HepG2 (cell line): ENCODE results near the gene SPRTN. TPM values are rescaled to one million over a fixed set of nuclear protein-coding genes. Genes with fewer than 3 reads are reported as not detected.

Experiments used
- ATAC-seq: fragments of 200-7000 bp; cut with Tn5 transposase; 3 replicates; pipeline ENCODE4 v1.9.1; 2020; ENCODE audit warnings: mild to moderate bottlenecking, moderate library complexity
- BruUV-seq: library from RNA; stranded (reverse); fragments of 400-500 nt; replicated peaks from 2 replicates; lab custom pipeline; 2021; lab: Mats Ljungman, UMichigan
- CTCF ChIA-PET: fragments of 300-600 bp; formaldehyde crosslinking; extraction: SDS; loops from one replicate; lab custom pipeline; 2021; ENCODE audit warnings: low total read pairs, inconsistent platforms, low intra/inter-chr PET ratio; lab: Yijun Ruan, JAX
- POLR2A ChIA-PET: fragments of 350-600 bp; sonication (Branson Sonifier 250); formaldehyde crosslinking; loops from one replicate; lab custom pipeline; 2020; ENCODE audit warnings: antibody characterized with exemption, inconsistent platforms; lab: Yijun Ruan, JAX
- DNase-seq: peaks from one replicate; pipeline ENCODE4 v3.0.0-alpha.2; 2015; ENCODE audit warnings: low spot score
- FAIRE-seq: peaks from 3 replicates; lab custom pipeline; 2011; peaks lifted over from hg19 to GRCh38; lab: Jason Lieb, UNC
- H2AFZ ChIP-seq: one replicate; pipeline ENCODE4 v1.6.1; 2011; ENCODE audit warnings: low read length, inconsistent platforms
- H3K27ac ChIP-seq: fragments of 300-600 bp; 3 replicates; pipeline ENCODE4 v1.8.0; 2011; ENCODE audit warnings: mixed run types, mild to moderate bottlenecking, mixed read lengths, low read length, inconsistent platforms; ENCODE audit not compliant: insufficient read depth; ENCODE audit errors: extremely low read length
- H3K27me3 ChIP-seq, 2 experiments: fragments of 200-600 bp in 1 of 2; 2 replicates in 1 of 2; 3 replicates in 1 of 2; pipeline versions ENCODE4 v1.6.0 to v1.8.0; 2011; ENCODE audit warnings: low read length in 2 of 2, mild to moderate bottlenecking in 2 of 2, moderate library complexity in 2 of 2, inconsistent platforms in 1 of 2; ENCODE audit not compliant: insufficient read depth in 2 of 2, control insufficient read depth in 1 of 2
- H3K36me3 ChIP-seq, 2 experiments: fragments of 200-600 bp in 1 of 2; replicated peaks in 1 of 2; 2 replicates in 1 of 2; 3 replicates in 1 of 2; pipeline versions ENCODE4 v1.5.1 to v1.8.0; 2011; ENCODE audit warnings: low read length in 2 of 2, inconsistent platforms in 1 of 2; ENCODE audit not compliant: insufficient read depth in 2 of 2, control insufficient read depth in 1 of 2
- H3K4me1 ChIP-seq: 2 replicates; pipeline ENCODE4 v1.5.1; 2012; ENCODE audit warnings: low read length, inconsistent platforms; ENCODE audit not compliant: insufficient read depth
- H3K4me2 ChIP-seq: 2 replicates; pipeline ENCODE4 v1.6.0; 2011; ENCODE audit warnings: low read depth, low read length, inconsistent platforms
- H3K4me3 ChIP-seq, 3 experiments: fragments of 200-600 bp in 1 of 3; sonication (generic), shearing (Covaris generic) in 1 of 3; replicated peaks in 1 of 3; 2 replicates each; pipeline ENCODE4 v1.5.1; 2011 to 2016; ENCODE audit warnings: low read length in 3 of 3, inconsistent platforms in 2 of 3, low read depth in 2 of 3, mild to moderate bottlenecking in 2 of 3, control low read depth in 1 of 3, mixed read lengths in 1 of 3; ENCODE audit not compliant: insufficient read depth in 1 of 3
- H3K79me2 ChIP-seq: one replicate; pipeline ENCODE4 v1.6.1; 2011; ENCODE audit warnings: low read length, inconsistent platforms; ENCODE audit not compliant: insufficient read depth
- H3K9ac ChIP-seq: 2 replicates; pipeline ENCODE4 v1.6.0; 2011; ENCODE audit warnings: mild to moderate bottlenecking, low read depth, low read length, inconsistent platforms; ENCODE audit not compliant: insufficient read depth
- H3K9me3 ChIP-seq: 2 replicates; pipeline ENCODE4 v1.5.1; 2012; ENCODE audit warnings: mild to moderate bottlenecking, low read length
- H4K20me1 ChIP-seq: 2 replicates; pipeline ENCODE4 v1.6.0; 2011; ENCODE audit warnings: inconsistent platforms, mild to moderate bottlenecking, low read length, moderate library complexity; ENCODE audit not compliant: insufficient read depth
- ELF4 ChIP-seq: sonication (generic); formaldehyde crosslinking; IDR thresholded peaks from 2 replicates; pipeline ENCODE4 v1.5.0; 2020; ENCODE audit warnings: missing genetic modification reagents, mild to moderate bottlenecking, moderate library complexity, borderline replicate concordance
- FOXP1 ChIP-seq, 2 experiments: fragments of 450-650 bp in 1 of 2; IDR thresholded peaks; 2 replicates each; pipeline ENCODE4 v1.6.1; 2017 to 2018; ENCODE audit warnings: antibody characterized with exemption in 1 of 2
- GFI1 ChIP-seq: sonication (generic); formaldehyde crosslinking; IDR thresholded peaks from 2 replicates; pipeline ENCODE4 v1.5.0; 2020; ENCODE audit warnings: missing genetic modification reagents, mild to moderate bottlenecking, borderline replicate concordance
- KLF12 ChIP-seq: sonication (generic); formaldehyde crosslinking; IDR thresholded peaks from 2 replicates; pipeline ENCODE4 v1.4.0; 2020; ENCODE audit warnings: missing genetic modification reagents, borderline replicate concordance
- PHB2 ChIP-seq: fragments of 450-650 bp; IDR thresholded peaks from 2 replicates; pipeline ENCODE4 v1.6.1; 2018; ENCODE audit not compliant: partially characterized antibody
- RFX3 ChIP-seq: IDR thresholded peaks from 2 replicates; pipeline ENCODE4 v1.6.1; 2016; ENCODE audit warnings: missing biosample characterization, missing genetic modification reagents
- SIX4 ChIP-seq: sonication (generic); formaldehyde crosslinking; IDR thresholded peaks from 2 replicates; pipeline ENCODE4 v1.4.0; 2020; ENCODE audit warnings: missing genetic modification reagents
- TBX3 ChIP-seq: fragments of 450-650 bp; IDR thresholded peaks from 2 replicates; pipeline ENCODE4 v1.6.1; 2017; ENCODE audit warnings: antibody characterized with exemption, mild to moderate bottlenecking, inconsistent platforms, borderline replicate concordance
- TCF12 ChIP-seq, 2 experiments: fragments of 450-650 bp in 1 of 2; sonication (generic) in 1 of 2; formaldehyde crosslinking in 1 of 2; IDR thresholded peaks; 2 replicates each; pipeline versions ENCODE4 v1.6.1 to v1.8.0; 2017 to 2022; ENCODE audit warnings: antibody characterized with exemption in 1 of 2, mild to moderate bottlenecking in 1 of 2, missing genetic modification reagents in 1 of 2, moderate library complexity in 1 of 2
- ZFP36L1 ChIP-seq: sonication (generic); formaldehyde crosslinking; IDR thresholded peaks from 2 replicates; pipeline ENCODE4 v1.8.0; 2022; ENCODE audit warnings: mild to moderate bottlenecking, missing genetic modification reagents, moderate library complexity
- ZNF20 ChIP-seq: sonication (generic); formaldehyde crosslinking; IDR thresholded peaks from 2 replicates; pipeline ENCODE4 v1.4.0; 2020; ENCODE audit warnings: mild to moderate bottlenecking, moderate library complexity, missing genetic modification reagents
- WGBS: methylation state at CpG from one replicate; pipeline ENCODE4 v1.1.6; 2017; ENCODE audit warnings: low lambda C conversion rate; 5-methylcytosine and 5-hydroxymethylcytosine counted together
- in situ Hi-C: cut with HindIII; loops from 2 replicates; pipeline ENCODE4 v1.10.0; 2017; ENCODE audit warnings: low pct_unique_long_range_greater_than_20kb; ENCODE audit not compliant: extremely low pct_ligation_motif_present
- intact Hi-C: fragments of 100-400 bp; cut with micrococcal nuclease; formaldehyde crosslinking; loops from one replicate; pipeline ENCODE4 v1.10.0; 2022; ENCODE audit not compliant: unreplicated experiment
- polyA plus RNA-seq, 8 experiments: library from polyadenylated mRNA; depleted of rRNA in 3 of 8; stranded (reverse) in 7 of 8; unstranded in 1 of 8; fragments of >200 nt; fragmentation: Illumina TruSeq in 4 of 8; extraction: Trizol in 4 of 8; gene quantifications; 2 replicates each; pipeline versions ENCODE4 v1.2.1 to v1.2.3, GENCODE V29; 2011 to 2016; ENCODE audit warnings: low read depth in 4 of 8, missing spikeins in 1 of 8, mixed read lengths in 1 of 8; ENCODE audit not compliant: insufficient read depth in 1 of 8
- total RNA-seq, 5 experiments: library from RNA; depleted of rRNA; stranded (reverse); fragments of >200 nt; fragmentation: Illumina TruSeq; extraction: Trizol; gene quantifications; 2 replicates each; pipeline ENCODE4 v1.2.3, GENCODE V29; 2016; ENCODE audit warnings: low read depth in 1 of 5
- TF ChIP-seq, protein P1 (sequence below): sonication (generic); formaldehyde crosslinking; IDR thresholded peaks from 2 replicates; pipeline ENCODE4 v1.8.0; 2022; ENCODE audit warnings: mild to moderate bottlenecking, missing genetic modification reagents, moderate library complexity
- TF ChIP-seq, protein P2 (sequence below): sonication (generic); formaldehyde crosslinking; conservative IDR thresholded peaks from 2 replicates; pipeline ENCODE4 v1.8.0; 2022; ENCODE audit warnings: missing genetic modification reagents
- TF ChIP-seq, protein P3 (sequence below): sonication (generic); formaldehyde crosslinking; IDR thresholded peaks from 2 replicates; pipeline ENCODE4 v1.4.0; 2020; ENCODE audit warnings: mild to moderate bottlenecking, missing genetic modification reagents
- TF ChIP-seq, protein P4 (sequence below): IDR thresholded peaks from 2 replicates; pipeline ENCODE4 v1.6.1; 2016; ENCODE audit warnings: missing biosample characterization, missing genetic modification reagents, low read depth

The SPRTN gene
- total and polyA plus RNA-seq, 2 of the 13 experiments (the other 11 are each of a cell fraction or from before 2014, with no cell fraction given): 4.2 to 15.2 TPM

DNA sequence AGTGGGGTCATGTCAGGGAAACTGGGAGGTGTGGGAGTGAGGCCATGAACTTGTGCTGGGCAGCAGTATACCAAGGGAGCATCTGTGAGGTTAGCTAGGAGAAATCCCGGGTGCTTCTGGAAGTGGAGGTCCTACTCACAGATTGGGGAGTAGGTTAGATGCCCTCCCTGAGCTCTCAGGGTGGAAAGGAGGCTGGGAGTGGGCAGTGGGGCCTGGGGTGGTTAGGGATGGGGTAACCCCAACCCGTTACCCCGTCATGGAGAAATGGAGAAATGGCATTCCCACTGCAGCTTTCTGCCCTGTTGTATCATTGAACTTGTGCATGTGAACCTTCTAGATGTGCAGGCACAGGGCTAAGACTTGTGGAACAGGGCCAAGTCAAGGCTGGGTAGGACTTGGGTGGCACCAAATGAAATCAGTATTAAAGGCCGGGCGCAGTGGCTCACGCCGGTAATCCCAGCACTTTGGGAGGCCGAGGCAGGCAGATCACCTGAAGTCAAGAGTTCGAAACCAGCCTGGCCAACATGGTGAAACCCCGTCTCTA lies 27.6 kb upstream of the SPRTN start:
- Histone ChIP-seq H3K36me3 (no peaks in the 10 kb centered on the region), H3K27me3 (peaks cover 0 to 2% of the 10 kb centered on the region in 2 experiments; a peak in 1 of 5 replicates), H3K27ac (no peak overlapping the region), H3K4me1 (peaks cover 14% of the 10 kb centered on the region; the same call in 1 of the 2 replicates)
- in situ Hi-C loops: no loop called here
- TF ChIP-seq, protein P1, sequence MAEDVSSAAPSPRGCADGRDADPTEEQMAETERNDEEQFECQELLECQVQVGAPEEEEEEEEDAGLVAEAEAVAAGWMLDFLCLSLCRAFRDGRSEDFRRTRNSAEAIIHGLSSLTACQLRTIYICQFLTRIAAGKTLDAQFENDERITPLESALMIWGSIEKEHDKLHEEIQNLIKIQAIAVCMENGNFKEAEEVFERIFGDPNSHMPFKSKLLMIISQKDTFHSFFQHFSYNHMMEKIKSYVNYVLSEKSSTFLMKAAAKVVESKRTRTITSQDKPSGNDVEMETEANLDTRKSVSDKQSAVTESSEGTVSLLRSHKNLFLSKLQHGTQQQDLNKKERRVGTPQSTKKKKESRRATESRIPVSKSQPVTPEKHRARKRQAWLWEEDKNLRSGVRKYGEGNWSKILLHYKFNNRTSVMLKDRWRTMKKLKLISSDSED (CRISPR knock-in tag): no peak
- TF ChIP-seq, protein P2, sequence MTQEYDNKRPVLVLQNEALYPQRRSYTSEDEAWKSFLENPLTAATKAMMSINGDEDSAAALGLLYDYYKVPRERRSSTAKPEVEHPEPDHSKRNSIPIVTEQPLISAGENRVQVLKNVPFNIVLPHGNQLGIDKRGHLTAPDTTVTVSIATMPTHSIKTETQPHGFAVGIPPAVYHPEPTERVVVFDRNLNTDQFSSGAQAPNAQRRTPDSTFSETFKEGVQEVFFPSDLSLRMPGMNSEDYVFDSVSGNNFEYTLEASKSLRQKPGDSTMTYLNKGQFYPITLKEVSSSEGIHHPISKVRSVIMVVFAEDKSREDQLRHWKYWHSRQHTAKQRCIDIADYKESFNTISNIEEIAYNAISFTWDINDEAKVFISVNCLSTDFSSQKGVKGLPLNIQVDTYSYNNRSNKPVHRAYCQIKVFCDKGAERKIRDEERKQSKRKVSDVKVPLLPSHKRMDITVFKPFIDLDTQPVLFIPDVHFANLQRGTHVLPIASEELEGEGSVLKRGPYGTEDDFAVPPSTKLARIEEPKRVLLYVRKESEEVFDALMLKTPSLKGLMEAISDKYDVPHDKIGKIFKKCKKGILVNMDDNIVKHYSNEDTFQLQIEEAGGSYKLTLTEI (CRISPR knock-in tag): no peak
- TF ChIP-seq RFX3: no peak
- no peak for TF ChIP-seq FOXP1 (IDR thresholded peaks at IDR 0.05)
- TF ChIP-seq FOXP1 (CRISPR knock-in tag; IDR thresholded peaks at IDR 0.05): no peak
- no peak for TF ChIP-seq KLF12
- TF ChIP-seq SIX4: no peak
- no peak for TF ChIP-seq TBX3
- TF ChIP-seq, protein P3, sequence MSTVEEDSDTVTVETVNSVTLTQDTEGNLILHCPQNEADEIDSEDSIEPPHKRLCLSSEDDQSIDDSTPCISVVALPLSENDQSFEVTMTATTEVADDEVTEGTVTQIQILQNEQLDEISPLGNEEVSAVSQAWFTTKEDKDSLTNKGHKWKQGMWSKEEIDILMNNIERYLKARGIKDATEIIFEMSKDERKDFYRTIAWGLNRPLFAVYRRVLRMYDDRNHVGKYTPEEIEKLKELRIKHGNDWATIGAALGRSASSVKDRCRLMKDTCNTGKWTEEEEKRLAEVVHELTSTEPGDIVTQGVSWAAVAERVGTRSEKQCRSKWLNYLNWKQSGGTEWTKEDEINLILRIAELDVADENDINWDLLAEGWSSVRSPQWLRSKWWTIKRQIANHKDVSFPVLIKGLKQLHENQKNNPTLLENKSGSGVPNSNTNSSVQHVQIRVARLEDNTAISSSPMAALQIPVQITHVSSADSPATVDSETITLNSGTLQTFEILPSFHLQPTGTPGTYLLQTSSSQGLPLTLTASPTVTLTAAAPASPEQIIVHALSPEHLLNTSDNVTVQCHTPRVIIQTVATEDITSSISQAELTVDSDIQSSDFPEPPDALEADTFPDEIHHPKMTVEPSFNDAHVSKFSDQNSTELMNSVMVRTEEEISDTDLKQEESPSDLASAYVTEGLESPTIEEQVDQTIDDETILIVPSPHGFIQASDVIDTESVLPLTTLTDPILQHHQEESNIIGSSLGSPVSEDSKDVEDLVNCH (CRISPR knock-in tag): no peak
- no peak for TF ChIP-seq TCF12 (IDR thresholded peaks at IDR 0.05)
- no peak for TF ChIP-seq TCF12 (CRISPR knock-in tag; IDR thresholded peaks at IDR 0.05)
- no peak for TF ChIP-seq GFI1 (CRISPR knock-in tag)
- TF ChIP-seq, protein P4, sequence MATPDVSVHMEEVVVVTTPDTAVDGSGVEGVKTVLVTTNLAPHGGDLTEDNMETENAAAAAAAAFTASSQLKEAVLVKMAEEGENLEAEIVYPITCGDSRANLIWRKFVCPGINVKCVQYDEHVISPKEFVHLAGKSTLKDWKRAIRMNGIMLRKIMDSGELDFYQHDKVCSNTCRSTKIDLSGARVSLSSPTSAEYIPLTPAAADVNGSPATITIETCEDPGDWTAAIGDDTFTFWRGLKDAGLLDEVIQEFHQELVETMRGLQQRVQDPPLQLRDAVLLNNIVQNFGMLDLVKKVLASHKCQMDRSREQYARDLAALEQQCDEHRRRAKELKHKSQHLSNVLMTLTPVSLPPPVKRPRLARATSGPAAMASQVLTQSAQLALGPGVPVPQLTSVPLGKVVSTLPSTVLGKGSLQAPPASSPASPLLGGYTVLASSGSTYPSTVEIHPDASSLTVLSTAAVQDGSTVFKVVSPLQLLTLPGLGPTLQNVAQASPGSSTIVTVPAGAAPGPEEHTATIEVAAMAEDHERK: no peak
- no peak for TF ChIP-seq ZNF20
- no peak for TF ChIP-seq PHB2
- TF ChIP-seq ZFP36L1: no peak
- TF ChIP-seq ELF4 (CRISPR knock-in tag): no peak
- TF ChIP-seq, all 625 proteins: peak for 0
- BruUV-seq: no TSS peak
- ATAC-seq: no peak
- FAIRE-seq: no peak
- no peaks in the 10 kb centered on the region for H3K79me2 ChIP-seq
- H2AFZ ChIP-seq: no peak overlapping the region
- intact Hi-C loops: no loop called here
- H3K9me3 ChIP-seq: no peaks in the 10 kb centered on the region
- H3K9ac ChIP-seq: no peak overlapping the region
- no peak overlapping the region for H3K4me2 ChIP-seq
- 69% methylated on average over 10 of the region's 10 CpGs for WGBS
- CTCF ChIA-PET: no interaction called here
- H4K20me1 ChIP-seq: no peaks in the 10 kb centered on the region
- POLR2A ChIA-PET: no interaction called here
- no peak overlapping the region for H3K4me3 ChIP-seq
- no peak for DNase-seq
